ENCODE data around the gene HACD2.
A peak's percentile ranks its signal among the peaks of the same experiment; 100 is the strongest.

HACD2 gene

GRCh38 chr3:123584988-123585937 lies at the start of gene HACD2:
HACD2 (minus strand) TSS chr3:123585053; CDS start chr3:123585027, 26 bp downstream.
- peak; percentile 89 for DNase-seq (ENCODE audit: extremely low read depth, low read depth)
- TF ChIP-seq CTCF (IDR thresholded peaks at IDR 0.05; ENCODE audit: low read depth, low read length): no peak

GRCh38 chr3:123634149-123635051 lies 49.5 kb upstream of the HACD2 start:
- DNase-seq (ENCODE audit: extremely low read depth, low read depth): no peak
- TF ChIP-seq CTCF (IDR thresholded peaks at IDR 0.05; ENCODE audit: low read depth, low read length): no peak

GRCh38 chr3:123633530-123633929 lies 48.7 kb upstream of the HACD2 start:
- no peak for DNase-seq (ENCODE audit: extremely low read depth, low read depth)

GRCh38 chr3:123632161-123632655 lies 47.4 kb upstream of the HACD2 start:
- TF ChIP-seq CTCF (IDR thresholded peaks at IDR 0.05; ENCODE audit: low read depth, low read length): no peak
- no peak for DNase-seq (ENCODE audit: extremely low read depth, low read depth)

More at GRCh38 chr3:123633530-123633929, 48.7 kb upstream of the HACD2 start:
- no peak for TF ChIP-seq CTCF (IDR thresholded peaks at IDR 0.05; ENCODE audit: low read depth, low read length)

- no peak for TF ChIP-seq CTCF (IDR thresholded peaks at IDR 0.05; ENCODE audit: low read depth, low read length)
- no peak for DNase-seq (ENCODE audit: extremely low read depth, low read depth)
Measured at GRCh38 chr3:123629747-123630047, 44.8 kb upstream of the HACD2 start.

- no peak for DNase-seq (ENCODE audit: extremely low read depth, low read depth)
- TF ChIP-seq CTCF (IDR thresholded peaks at IDR 0.05; ENCODE audit: low read depth, low read length): no peak
Measured at GRCh38 chr3:123628996-123629746, 44.3 kb upstream of the HACD2 start.

Measured in AG09319 (cell line).